HCT116 (cell line): ENCODE results near the gene OR10G6. TPM values are rescaled to one million over a fixed set of nuclear protein-coding genes. Genes with fewer than 3 reads are reported as not detected.

Experiments used
- ATAC-seq: fragments of 200-7000 bp; cut with Tn5 transposase; 2 replicates; pipeline ENCODE4 v1.9.1; 2020; ENCODE audit warnings: mild to moderate bottlenecking, moderate library complexity
- Bru-seq: library from RNA; stranded (reverse); fragments of 400-500 nt; gene quantifications from one replicate; lab custom pipeline; 2021; lab: Mats Ljungman, UMichigan
- BruChase-seq, 2 experiments: library from RNA; stranded (reverse); fragments of 400-500 nt; gene quantifications; one replicate each; lab custom pipeline; 2021; lab: Mats Ljungman, UMichigan
- BruUV-seq: library from RNA; stranded (reverse); fragments of 400-500 nt; replicated peaks from 2 replicates; lab custom pipeline; 2021; lab: Mats Ljungman, UMichigan
- CTCF ChIA-PET: fragments of 300-600 bp; sonication (Branson Sonifier 250); formaldehyde crosslinking; loops from one replicate; lab custom pipeline; 2021; ENCODE audit warnings: antibody characterized with exemption; lab: Charles Lee
- POLR2A ChIA-PET: fragments of 300-600, 350-600 bp; sonication (Branson Sonifier 250); formaldehyde crosslinking; loops from one replicate; lab custom pipeline; 2021; ENCODE audit warnings: antibody characterized with exemption; lab: Charles Lee
- RAD21 ChIA-PET, 2 experiments: fragments of 300-600 bp; sonication (Branson Sonifier 250); formaldehyde crosslinking; loops; one replicate each; lab custom pipeline; 2023; ENCODE audit warnings: low total read pairs in 2 of 2; ENCODE audit not compliant: uncharacterized antibody in 2 of 2, unreplicated experiment in 2 of 2, low non-redundant PET in 1 of 2; lab: Charles Lee
- DNase-seq: peaks from one replicate; pipeline ENCODE4 v3.0.0-alpha.2; 2010; ENCODE audit warnings: low read depth, low spot score
- H2AFZ ChIP-seq: fragments of 200-600 bp; shearing (Covaris generic), sonication (generic); 2 replicates; pipeline ENCODE4 v1.6.1; 2017; ENCODE audit warnings: low read depth, mixed run types, mixed read lengths, antibody characterized with exemption, low read length; ENCODE audit not compliant: poor library complexity, severe bottlenecking
- H3K27ac ChIP-seq: 2 replicates; pipeline ENCODE4 v1.5.1; 2012; ENCODE audit warnings: low read depth, low read length
- H3K27me3 ChIP-seq: fragments of 200-600 bp; sonication (generic); 2 replicates; pipeline ENCODE4 v1.6.1; 2016; ENCODE audit warnings: mixed run types, low read length, mixed read lengths; ENCODE audit not compliant: insufficient read depth
- H3K36me3 ChIP-seq, 2 experiments: fragments of 200-500 bp in 1 of 2; fragments of 200-600 bp in 1 of 2; sonication (Bioruptor generic) in 1 of 2; sonication (generic) in 1 of 2; 2 replicates each; pipeline versions ENCODE4 v1.5.1 to v1.6.1; 2014 to 2016; ENCODE audit warnings: low read length in 2 of 2, inconsistent platforms in 1 of 2, mixed read lengths in 1 of 2, mixed run types in 1 of 2; ENCODE audit not compliant: insufficient read depth in 2 of 2, control insufficient read depth in 1 of 2
- H3K4me1 ChIP-seq, 2 experiments: fragments of 200-600 bp in 1 of 2; sonication (generic) in 1 of 2; 2 replicates each; pipeline versions ENCODE4 v1.5.1 to v1.6.1; 2012 to 2017; ENCODE audit warnings: low read length in 2 of 2, inconsistent platforms in 1 of 2, mild to moderate bottlenecking in 1 of 2, mixed read lengths in 1 of 2, mixed run types in 1 of 2, moderate library complexity in 1 of 2; ENCODE audit not compliant: insufficient read depth in 2 of 2, control insufficient read depth in 1 of 2
- H3K4me2 ChIP-seq: fragments of 200-600 bp; sonication (generic); 2 replicates; pipeline ENCODE4 v1.6.1; 2017; ENCODE audit warnings: mixed run types, low read length, mixed read lengths
- H3K4me3 ChIP-seq, 2 experiments: fragments of 200-600 bp in 1 of 2; sonication (generic) in 1 of 2; replicated peaks in 1 of 2; 2 replicates each; pipeline ENCODE4 v1.5.1; 2011 to 2016; ENCODE audit warnings: low read length in 2 of 2, control low read depth in 1 of 2, low read depth in 1 of 2, mild to moderate bottlenecking in 1 of 2, mixed read lengths in 1 of 2, mixed run types in 1 of 2
- H3K79me2 ChIP-seq: fragments of 200-600 bp; sonication (generic); 2 replicates; pipeline ENCODE4 v1.6.1; 2017; ENCODE audit warnings: mild to moderate bottlenecking, mixed run types, low read length, moderate library complexity, mixed read lengths; ENCODE audit not compliant: insufficient read depth
- H3K9ac ChIP-seq: fragments of 200-600 bp; sonication (generic); 2 replicates; pipeline ENCODE4 v1.6.1; 2016; ENCODE audit warnings: low read length, mixed read lengths
- H3K9me2 ChIP-seq: fragments of 200-600 bp; sonication (generic), shearing (Covaris generic); 2 replicates; pipeline ENCODE4 v1.6.1; 2017; ENCODE audit warnings: mixed run types, mild to moderate bottlenecking, moderate library complexity; ENCODE audit not compliant: insufficient read depth
- H3K9me3 ChIP-seq, 2 experiments: fragments of 200-500 bp in 1 of 2; fragments of 200-600 bp in 1 of 2; sonication (Bioruptor generic) in 1 of 2; sonication (generic) in 1 of 2; 2 replicates each; pipeline ENCODE4 v1.6.1; 2014 to 2017; ENCODE audit warnings: low read length in 2 of 2, mixed read lengths in 2 of 2, inconsistent platforms in 1 of 2, low read depth in 1 of 2, mild to moderate bottlenecking in 1 of 2, mixed run types in 1 of 2, moderate library complexity in 1 of 2; ENCODE audit not compliant: control insufficient read depth in 1 of 2, insufficient read depth in 1 of 2
- H4K20me1 ChIP-seq: fragments of 200-600 bp; sonication (generic), shearing (Covaris generic); 2 replicates; pipeline ENCODE4 v1.6.1; 2017; ENCODE audit warnings: mixed run types, mild to moderate bottlenecking, moderate library complexity; ENCODE audit not compliant: insufficient read depth
- CBX3 ChIP-seq: IDR thresholded peaks from 2 replicates; pipeline ENCODE4 v1.6.1; 2012; ENCODE audit warnings: low read depth
- EGR1 ChIP-seq: IDR thresholded peaks from 2 replicates; pipeline ENCODE4 v1.6.1; 2012; ENCODE audit warnings: low read depth
- ELF1 ChIP-seq: IDR thresholded peaks from 2 replicates; pipeline ENCODE4 v1.6.1; 2012; ENCODE audit warnings: low read depth, borderline replicate concordance
- EZH2phosphoT487 ChIP-seq: fragments of 200-600 bp; IDR thresholded peaks from 2 replicates; pipeline ENCODE4 v1.6.1; 2018; ENCODE audit warnings: antibody characterized with exemption, borderline replicate concordance
- POLR2A ChIP-seq: IDR thresholded peaks from 2 replicates; pipeline ENCODE4 v1.7.0; 2011; ENCODE audit warnings: borderline replicate concordance; ENCODE audit not compliant: insufficient read depth, insufficient read length; ENCODE audit errors: extremely low read depth
- POLR2AphosphoS5 ChIP-seq: IDR thresholded peaks from 2 replicates; pipeline ENCODE4 v1.6.1; 2011; ENCODE audit warnings: mild to moderate bottlenecking, low read depth, low read length, moderate library complexity
- SRF ChIP-seq: IDR thresholded peaks from 2 replicates; pipeline ENCODE4 v1.6.1; 2012; ENCODE audit warnings: low read depth
- TCF7L2 ChIP-seq: IDR thresholded peaks from 2 replicates; pipeline ENCODE4 v1.7.0; 2011; ENCODE audit warnings: borderline replicate concordance, inconsistent platforms; ENCODE audit not compliant: insufficient read depth, insufficient read length; ENCODE audit errors: extremely low read depth
- YY1 ChIP-seq: IDR thresholded peaks from 2 replicates; pipeline ENCODE4 v1.6.1; 2011; ENCODE audit warnings: low read length, low read depth, moderate library complexity, mild to moderate bottlenecking; ENCODE audit not compliant: insufficient replicate concordance; ENCODE audit errors: extremely low read depth
- ZFX ChIP-seq: fragments of 450-650 bp; IDR thresholded peaks from 2 replicates; pipeline ENCODE4 v1.6.1; 2017
- ZNF274 ChIP-seq: fragments of 200-500 bp; sonication (Bioruptor generic); IDR thresholded peaks from 2 replicates; pipeline ENCODE4 v1.6.1; 2014; ENCODE audit warnings: mild to moderate bottlenecking, low read depth, low read length, inconsistent platforms
- intact Hi-C: fragments of 100-400 bp; cut with micrococcal nuclease; formaldehyde crosslinking; loops from 2 replicates; pipeline ENCODE4 v1.10.0; 2022
- long read RNA-seq: library from polyadenylated mRNA; unstranded; transcript quantifications from one replicate; pipeline ENCODE4 v2.0.0, GENCODE V29; 2021; ENCODE audit not compliant: unreplicated experiment
- polyA plus RNA-seq: library from polyadenylated mRNA; unstranded; fragments of >200 nt; gene quantifications from 2 replicates; pipeline ENCODE4 v1.2.1, GENCODE V29; 2012; ENCODE audit warnings: missing spikeins
- total RNA-seq: library from RNA; stranded (reverse); gene quantifications from one replicate; pipeline ENCODE4 v1.2.1, GENCODE V29; 2021; ENCODE audit not compliant: unreplicated experiment
- TF ChIP-seq, protein P1 (sequence below): IDR thresholded peaks from 2 replicates; pipeline ENCODE4 v1.6.1; 2012
- TF ChIP-seq, protein P2 (sequence below), 3 experiments: fragments of 200-600 bp in 1 of 3; sonication (generic) in 1 of 3; IDR thresholded peaks in 2 of 3; conservative IDR thresholded peaks in 1 of 3; 2 replicates each; pipeline ENCODE4 v1.5.1; 2012 to 2017; ENCODE audit warnings: low read depth in 2 of 3, low read length in 2 of 3, antibody characterized with exemption in 1 of 3, borderline replicate concordance in 1 of 3, control low read depth in 1 of 3, mild to moderate bottlenecking in 1 of 3, mixed read lengths in 1 of 3, mixed run types in 1 of 3, moderate library complexity in 1 of 3; ENCODE audit not compliant: insufficient read depth in 1 of 3
- TF ChIP-seq, protein P3 (sequence below): IDR thresholded peaks from 2 replicates; pipeline ENCODE4 v1.6.1; 2011; ENCODE audit warnings: mild to moderate bottlenecking, low read length, moderate library complexity; ENCODE audit not compliant: insufficient replicate concordance; ENCODE audit errors: extremely low read depth

OR10G6 gene, protein sequence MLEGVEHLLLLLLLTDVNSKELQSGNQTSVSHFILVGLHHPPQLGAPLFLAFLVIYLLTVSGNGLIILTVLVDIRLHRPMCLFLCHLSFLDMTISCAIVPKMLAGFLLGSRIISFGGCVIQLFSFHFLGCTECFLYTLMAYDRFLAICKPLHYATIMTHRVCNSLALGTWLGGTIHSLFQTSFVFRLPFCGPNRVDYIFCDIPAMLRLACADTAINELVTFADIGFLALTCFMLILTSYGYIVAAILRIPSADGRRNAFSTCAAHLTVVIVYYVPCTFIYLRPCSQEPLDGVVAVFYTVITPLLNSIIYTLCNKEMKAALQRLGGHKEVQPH
- total RNA-seq (not detected), Bru-seq, nascent RNA (not detected), BruChase-seq, experiment 1, labeled RNA remaining after a 6-hour chase (not detected), BruChase-seq, experiment 2, labeled RNA remaining after a 2-hour chase (not detected)
- polyA plus RNA-seq = not detected in 2 replicates
- long read RNA-seq = 0 reads

DNA sequence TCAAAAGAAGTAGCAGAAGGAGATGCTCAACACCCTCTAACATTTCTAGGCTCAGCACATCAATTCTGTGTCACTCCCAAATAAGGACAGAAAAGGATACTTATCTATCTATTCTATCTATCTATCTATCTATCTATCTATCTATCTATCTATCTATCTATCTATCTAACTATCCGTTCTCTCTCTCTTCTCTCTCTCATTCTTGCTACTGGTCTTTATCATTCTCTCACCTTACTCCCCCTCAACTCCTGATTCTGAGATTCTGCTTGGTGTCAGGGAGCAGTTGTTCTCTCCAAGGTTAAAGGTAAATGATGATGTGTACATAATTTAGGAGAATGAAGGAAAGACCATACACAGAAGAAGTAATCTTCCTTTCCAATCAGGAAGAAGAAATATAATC lies at the start of gene OR10G6:
Gene OR10G6, minus strand, starts transcription at position 43 of the 400 bp plus-strand sequence. Its CDS starts 0 bp downstream, at position 43.
- POLR2A ChIA-PET = no interaction called here
- BruUV-seq = no TSS peak
- Histone ChIP-seq H3K9ac (no peak within 1 kb of the TSS), H3K79me2 (no peaks in the 10 kb centered on the region)
- TF ChIP-seq ZNF274 (no peak), TCF7L2 (no peak), YY1 (no peak), POLR2A (no peak), EGR1 (no peak), POLR2AphosphoS5 (no peak), ZFX (no peak), EZH2phosphoT487 (no peak), CBX3 (no peak), SRF (no peak), ELF1 (no peak)
- TF ChIP-seq, protein P1, sequence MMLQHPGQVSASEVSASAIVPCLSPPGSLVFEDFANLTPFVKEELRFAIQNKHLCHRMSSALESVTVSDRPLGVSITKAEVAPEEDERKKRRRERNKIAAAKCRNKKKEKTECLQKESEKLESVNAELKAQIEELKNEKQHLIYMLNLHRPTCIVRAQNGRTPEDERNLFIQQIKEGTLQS = no peak
- TF ChIP-seq, protein P2, sequence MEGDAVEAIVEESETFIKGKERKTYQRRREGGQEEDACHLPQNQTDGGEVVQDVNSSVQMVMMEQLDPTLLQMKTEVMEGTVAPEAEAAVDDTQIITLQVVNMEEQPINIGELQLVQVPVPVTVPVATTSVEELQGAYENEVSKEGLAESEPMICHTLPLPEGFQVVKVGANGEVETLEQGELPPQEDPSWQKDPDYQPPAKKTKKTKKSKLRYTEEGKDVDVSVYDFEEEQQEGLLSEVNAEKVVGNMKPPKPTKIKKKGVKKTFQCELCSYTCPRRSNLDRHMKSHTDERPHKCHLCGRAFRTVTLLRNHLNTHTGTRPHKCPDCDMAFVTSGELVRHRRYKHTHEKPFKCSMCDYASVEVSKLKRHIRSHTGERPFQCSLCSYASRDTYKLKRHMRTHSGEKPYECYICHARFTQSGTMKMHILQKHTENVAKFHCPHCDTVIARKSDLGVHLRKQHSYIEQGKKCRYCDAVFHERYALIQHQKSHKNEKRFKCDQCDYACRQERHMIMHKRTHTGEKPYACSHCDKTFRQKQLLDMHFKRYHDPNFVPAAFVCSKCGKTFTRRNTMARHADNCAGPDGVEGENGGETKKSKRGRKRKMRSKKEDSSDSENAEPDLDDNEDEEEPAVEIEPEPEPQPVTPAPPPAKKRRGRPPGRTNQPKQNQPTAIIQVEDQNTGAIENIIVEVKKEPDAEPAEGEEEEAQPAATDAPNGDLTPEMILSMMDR (IDR thresholded peaks at IDR 0.05 in 2 of 3, conservative IDR thresholded peaks at IDR 0.05 in 1 of 3; ENCODE audit: borderline replicate concordance in 1 of 3, insufficient read depth in 1 of 3, low read depth in 2 of 3, low read length in 2 of 3) = no peak
- TF ChIP-seq, protein P3, sequence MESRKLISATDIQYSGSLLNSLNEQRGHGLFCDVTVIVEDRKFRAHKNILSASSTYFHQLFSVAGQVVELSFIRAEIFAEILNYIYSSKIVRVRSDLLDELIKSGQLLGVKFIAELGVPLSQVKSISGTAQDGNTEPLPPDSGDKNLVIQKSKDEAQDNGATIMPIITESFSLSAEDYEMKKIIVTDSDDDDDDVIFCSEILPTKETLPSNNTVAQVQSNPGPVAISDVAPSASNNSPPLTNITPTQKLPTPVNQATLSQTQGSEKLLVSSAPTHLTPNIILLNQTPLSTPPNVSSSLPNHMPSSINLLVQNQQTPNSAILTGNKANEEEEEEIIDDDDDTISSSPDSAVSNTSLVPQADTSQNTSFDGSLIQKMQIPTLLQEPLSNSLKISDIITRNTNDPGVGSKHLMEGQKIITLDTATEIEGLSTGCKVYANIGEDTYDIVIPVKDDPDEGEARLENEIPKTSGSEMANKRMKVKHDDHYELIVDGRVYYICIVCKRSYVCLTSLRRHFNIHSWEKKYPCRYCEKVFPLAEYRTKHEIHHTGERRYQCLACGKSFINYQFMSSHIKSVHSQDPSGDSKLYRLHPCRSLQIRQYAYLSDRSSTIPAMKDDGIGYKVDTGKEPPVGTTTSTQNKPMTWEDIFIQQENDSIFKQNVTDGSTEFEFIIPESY = no peak
- TF ChIP-seq, all 23 proteins: peak for 0
- no peak within 1 kb of the TSS for H2AFZ ChIP-seq
- RAD21 ChIA-PET = no interaction called here
- DNase-seq = no peak
- no peak within 1 kb of the TSS for H3K4me3 ChIP-seq
- no peak within 1 kb of the TSS for H3K4me2 ChIP-seq
- H3K27ac ChIP-seq = no peak within 1 kb of the TSS
- H3K36me3 ChIP-seq = no peaks in the 10 kb centered on the region
- H3K27me3 ChIP-seq = peaks cover 30% of the 10 kb centered on the region
- intact Hi-C loops = no loop called here
- no peaks in the 10 kb centered on the region for H3K9me3 ChIP-seq
- H3K4me1 ChIP-seq = no peaks in the 10 kb centered on the region
- no peaks in the 10 kb centered on the region for H3K9me2 ChIP-seq
- H4K20me1 ChIP-seq = no peaks in the 10 kb centered on the region
- no peak for ATAC-seq
- CTCF ChIA-PET = no interaction called here
